HG03103 (cell line): ENCODE data around the gene COL8A1.

ENCODE experiments used
- ATAC-seq: cut with Tn5 transposase; IDR thresholded peaks from one replicate; pipeline ENCODE4 v1.9.1; 2021; ENCODE audit warnings: low read depth; ENCODE audit not compliant: unreplicated experiment

The COL8A1 gene

GRCh38 chr3:99780749-99781148 is 142.4 kb downstream of the COL8A1 start:
- ATAC-seq = no peak

GRCh38 chr3:99781761-99782160 is 143.4 kb downstream of the COL8A1 start:
- no peak for ATAC-seq

GRCh38 chr3:99783011-99783573 is 144.7 kb downstream of the COL8A1 start:
- ATAC-seq = no peak

- ATAC-seq = peak; percentile 95
Observed at GRCh38 chr3:99789011-99789721, 150.8 kb downstream of the COL8A1 start.

- ATAC-seq = no peak
Observed at GRCh38 chr3:99794485-99794884, 156.1 kb downstream of the COL8A1 start.

- ATAC-seq = no peak
Observed at GRCh38 chr3:99795573-99795972, 157.2 kb downstream of the COL8A1 start.

- no peak for ATAC-seq
Observed at GRCh38 chr3:99799422-99799821, 161.0 kb downstream of the COL8A1 start.

- ATAC-seq = no peak
Observed at GRCh38 chr3:99803297-99803696, 164.9 kb downstream of the COL8A1 start.

GRCh38 chr3:99805160-99805559 is 166.8 kb downstream of the COL8A1 start:
- ATAC-seq = no peak

GRCh38 chr3:99808163-99808794 is 169.9 kb downstream of the COL8A1 start:
- ATAC-seq = peak; percentile 66

GRCh38 chr3:99809565-99809964 is 171.2 kb downstream of the COL8A1 start:
- ATAC-seq = no peak

- ATAC-seq = no peak
Observed at GRCh38 chr3:99810403-99810802, 172.0 kb downstream of the COL8A1 start.

GRCh38 chr3:99817047-99817436 is 178.6 kb downstream of the COL8A1 start:
- ATAC-seq = no peak

GRCh38 chr3:99817437-99818240 is 179.2 kb downstream of the COL8A1 start, which contains the start of gene CMSS1:
CMSS1 (plus strand) TSS chr3:99817862.
- peak; percentile 96 for ATAC-seq

GRCh38 chr3:99818818-99819217 is 180.4 kb downstream of the COL8A1 start:
- ATAC-seq = no peak

GRCh38 chr3:99823723-99824711 is 185.6 kb downstream of the COL8A1 start:
- ATAC-seq = no peak

- ATAC-seq = no peak
Observed at GRCh38 chr3:99825004-99825640, 186.7 kb downstream of the COL8A1 start.

- ATAC-seq = no peak
Observed at GRCh38 chr3:99829844-99830243, 191.4 kb downstream of the COL8A1 start.

GRCh38 chr3:99833617-99834205 is 195.3 kb downstream of the COL8A1 start:
- ATAC-seq = no peak
